Esophagus muscularis mucosa (tissue), 4 donors: ENCODE results near the gene ELFN2.

ENCODE experiments used
- EP300 ChIP-seq: sonication (generic); formaldehyde crosslinking; IDR thresholded peaks from one replicate; pipeline ENCODE4 v1.6.1; 2017; ENCODE audit warnings: antibody characterized with exemption
- POLR2AphosphoS5 ChIP-seq, 2 donors: sonication (generic); formaldehyde crosslinking; IDR thresholded peaks; one replicate each; pipeline ENCODE4 v1.6.1; 2017; ENCODE audit warnings: antibody characterized with exemption in 2 of 2
- TF ChIP-seq, protein P1 (sequence below), 3 experiments: fragments of 200-600 bp in 2 of 3; fragments of 450-650 bp in 1 of 3; sonication (generic) in 2 of 3; IDR thresholded peaks; one replicate each; pipeline ENCODE4 v1.5.1; 2017 to 2019; ENCODE audit warnings: antibody characterized with exemption in 3 of 3, mild to moderate bottlenecking in 2 of 3, moderate library complexity in 1 of 3

DNA sequence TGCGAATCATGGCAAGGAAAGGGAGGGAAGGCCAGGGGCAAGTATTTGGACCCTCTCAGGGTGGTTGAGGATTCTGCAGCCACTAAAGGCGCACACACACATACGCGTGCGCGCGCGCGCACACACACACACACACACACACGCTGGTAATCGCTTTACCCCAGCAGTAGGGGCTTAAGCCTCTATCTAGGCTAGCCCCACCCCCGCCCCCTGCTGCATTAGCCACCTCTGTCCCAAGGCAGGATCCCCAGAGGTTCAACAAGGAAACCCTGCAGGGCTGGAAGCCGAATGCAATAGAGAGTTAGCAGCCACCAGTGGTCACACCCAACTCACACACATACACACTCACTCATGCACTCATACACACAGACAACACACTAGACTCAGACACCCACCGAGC, 28.6 kb upstream of the ELFN2 start:
- TF ChIP-seq POLR2AphosphoS5 (IDR thresholded peaks at IDR 0.05) (no peak), EP300 (no peak)
- TF ChIP-seq, protein P1, sequence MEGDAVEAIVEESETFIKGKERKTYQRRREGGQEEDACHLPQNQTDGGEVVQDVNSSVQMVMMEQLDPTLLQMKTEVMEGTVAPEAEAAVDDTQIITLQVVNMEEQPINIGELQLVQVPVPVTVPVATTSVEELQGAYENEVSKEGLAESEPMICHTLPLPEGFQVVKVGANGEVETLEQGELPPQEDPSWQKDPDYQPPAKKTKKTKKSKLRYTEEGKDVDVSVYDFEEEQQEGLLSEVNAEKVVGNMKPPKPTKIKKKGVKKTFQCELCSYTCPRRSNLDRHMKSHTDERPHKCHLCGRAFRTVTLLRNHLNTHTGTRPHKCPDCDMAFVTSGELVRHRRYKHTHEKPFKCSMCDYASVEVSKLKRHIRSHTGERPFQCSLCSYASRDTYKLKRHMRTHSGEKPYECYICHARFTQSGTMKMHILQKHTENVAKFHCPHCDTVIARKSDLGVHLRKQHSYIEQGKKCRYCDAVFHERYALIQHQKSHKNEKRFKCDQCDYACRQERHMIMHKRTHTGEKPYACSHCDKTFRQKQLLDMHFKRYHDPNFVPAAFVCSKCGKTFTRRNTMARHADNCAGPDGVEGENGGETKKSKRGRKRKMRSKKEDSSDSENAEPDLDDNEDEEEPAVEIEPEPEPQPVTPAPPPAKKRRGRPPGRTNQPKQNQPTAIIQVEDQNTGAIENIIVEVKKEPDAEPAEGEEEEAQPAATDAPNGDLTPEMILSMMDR (IDR thresholded peaks at IDR 0.05), result no peak
